Body of pancreas (tissue), 4 donors: Measurements from ENCODE around the gene WDR26.

Source experiments
- POLR2A ChIP-seq, 3 donors: fragments of 450-650 bp; IDR thresholded peaks; one replicate each; pipeline ENCODE4 v1.6.1; 2016; ENCODE audit warnings: antibody characterized with exemption in 3 of 3, mild to moderate bottlenecking in 2 of 3
- TF ChIP-seq, protein P1 (sequence below), 7 experiments: fragments of 450-650 bp in 4 of 7; fragments of 200-600 bp in 3 of 7; sonication (generic) in 3 of 7; IDR thresholded peaks; one replicate each; pipeline ENCODE4 v1.5.1; 2016 to 2019; ENCODE audit warnings: antibody characterized with exemption in 7 of 7

GRCh38 chr1:224393294-224393693 is 41.3 kb downstream of the WDR26 start:
- TF ChIP-seq, protein P1, sequence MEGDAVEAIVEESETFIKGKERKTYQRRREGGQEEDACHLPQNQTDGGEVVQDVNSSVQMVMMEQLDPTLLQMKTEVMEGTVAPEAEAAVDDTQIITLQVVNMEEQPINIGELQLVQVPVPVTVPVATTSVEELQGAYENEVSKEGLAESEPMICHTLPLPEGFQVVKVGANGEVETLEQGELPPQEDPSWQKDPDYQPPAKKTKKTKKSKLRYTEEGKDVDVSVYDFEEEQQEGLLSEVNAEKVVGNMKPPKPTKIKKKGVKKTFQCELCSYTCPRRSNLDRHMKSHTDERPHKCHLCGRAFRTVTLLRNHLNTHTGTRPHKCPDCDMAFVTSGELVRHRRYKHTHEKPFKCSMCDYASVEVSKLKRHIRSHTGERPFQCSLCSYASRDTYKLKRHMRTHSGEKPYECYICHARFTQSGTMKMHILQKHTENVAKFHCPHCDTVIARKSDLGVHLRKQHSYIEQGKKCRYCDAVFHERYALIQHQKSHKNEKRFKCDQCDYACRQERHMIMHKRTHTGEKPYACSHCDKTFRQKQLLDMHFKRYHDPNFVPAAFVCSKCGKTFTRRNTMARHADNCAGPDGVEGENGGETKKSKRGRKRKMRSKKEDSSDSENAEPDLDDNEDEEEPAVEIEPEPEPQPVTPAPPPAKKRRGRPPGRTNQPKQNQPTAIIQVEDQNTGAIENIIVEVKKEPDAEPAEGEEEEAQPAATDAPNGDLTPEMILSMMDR (IDR thresholded peaks at IDR 0.05), result no peak
- no peak for TF ChIP-seq POLR2A (IDR thresholded peaks at IDR 0.05)
